Uterus (tissue), 2 donors: Measurements from ENCODE around the gene SMPD4.
"Not testable (repeated sequence)": the region's sequence is repeated elsewhere in the genome, so short reads cannot be mapped to it uniquely, and the experiment has no call there.

Source experiments
- CTCF ChIP-seq, 4 experiments: fragments of 200-600 bp in 2 of 4; fragments of 450-650 bp in 2 of 4; sonication (generic) in 2 of 4; IDR thresholded peaks; one replicate each; pipeline ENCODE4 v1.5.1; 2016 to 2019; ENCODE audit warnings: antibody characterized with exemption in 4 of 4, mild to moderate bottlenecking in 2 of 4, moderate library complexity in 1 of 4
- POLR2A ChIP-seq, 2 donors: fragments of 450-650 bp; IDR thresholded peaks; one replicate each; pipeline ENCODE4 v1.6.1; 2016; ENCODE audit warnings: antibody characterized with exemption in 2 of 2, mild to moderate bottlenecking in 1 of 2, moderate library complexity in 1 of 2

- TF ChIP-seq CTCF, POLR2A (IDR thresholded peaks at IDR 0.05): not testable (repeated sequence)
These were observed 12.2 kb downstream of the SMPD4 start for GRCh38 chr2:130169163-130169562.
